Pulmonary artery endothelial cell (primary cell): Measurements from ENCODE around the gene MT1M. TPM values are rescaled to one million over a fixed set of nuclear protein-coding genes. Genes with fewer than 3 reads are reported as not detected.
"Not testable (repeated sequence)": the region's sequence is repeated elsewhere in the genome, so short reads cannot be mapped to it uniquely, and the experiment has no call there.

Experiments used
- DNase-seq: peaks from one replicate; pipeline ENCODE4 v3.0.0-alpha.2; 2011; ENCODE audit warnings: low read depth, low spot score
- total RNA-seq: library from RNA; depleted of rRNA; stranded (reverse); fragments of >200 nt; gene quantifications from 2 replicates; pipeline ENCODE4 v1.2.3, GENCODE V29; 2014

Gene MT1M
- total RNA-seq, 1 donor from 2014 or later = 3.5 TPM

- no peak for DNase-seq
Observed at GRCh38 chr16:56608876-56609462, 23.5 kb upstream of the MT1M start.

- no peak for DNase-seq
Observed at GRCh38 chr16:56609463-56609921, 23.0 kb upstream of the MT1M start.

- no peak for DNase-seq
Observed at GRCh38 chr16:56610017-56610608, 22.3 kb upstream of the MT1M start.

- DNase-seq = no peak
Observed at GRCh38 chr16:56610609-56611111, 21.8 kb upstream of the MT1M start.

GRCh38 chr16:56611281-56611833, 21.1 kb upstream of the MT1M start:
- no peak for DNase-seq

- no peak for DNase-seq
Observed at GRCh38 chr16:56613706-56614105, 18.8 kb upstream of the MT1M start.

- DNase-seq = no peak
Observed at GRCh38 chr16:56614549-56614991, 17.9 kb upstream of the MT1M start.

GRCh38 chr16:56615353-56615752, 17.1 kb upstream of the MT1M start:
- no peak for DNase-seq

- DNase-seq = no peak
Observed at GRCh38 chr16:56616608-56617211, 15.7 kb upstream of the MT1M start.

- no peak for DNase-seq
Observed at GRCh38 chr16:56617212-56618085, 15.0 kb upstream of the MT1M start.

- DNase-seq = no peak
Observed at GRCh38 chr16:56618138-56618537, 14.3 kb upstream of the MT1M start.

- no peak for DNase-seq
Observed at GRCh38 chr16:56620339-56620897, 12.0 kb upstream of the MT1M start.

- not testable (repeated sequence) for DNase-seq
Observed at GRCh38 chr16:56621665-56622445, 10.6 kb upstream of the MT1M start.

- not testable (repeated sequence) for DNase-seq
Observed at GRCh38 chr16:56623184-56623583, 9.3 kb upstream of the MT1M start.

- no peak for DNase-seq
Observed at GRCh38 chr16:56623637-56624036, 8.8 kb upstream of the MT1M start.

- DNase-seq = no peak
Observed at GRCh38 chr16:56625140-56625942, 7.1 kb upstream of the MT1M start, which contains the start of gene MT1E. Gene MT1E, plus strand, starts transcription at chr16:56625781. Its CDS starts 71 bp downstream, at chr16:56625852.

- DNase-seq = no peak
Observed at GRCh38 chr16:56625943-56626654, 6.4 kb upstream of the MT1M start.

GRCh38 chr16:56626685-56627084, 5.8 kb upstream of the MT1M start:
- DNase-seq = no peak
